ENCODE measurements around the gene CLEC9A. TPM values are rescaled to one million over a fixed set of nuclear protein-coding genes. Genes with fewer than 3 reads are reported as not detected.

Gene CLEC9A
- total RNA-seq, 2 donors from 2014 or later, result 0.18 TPM; not detected in 1

DNA sequence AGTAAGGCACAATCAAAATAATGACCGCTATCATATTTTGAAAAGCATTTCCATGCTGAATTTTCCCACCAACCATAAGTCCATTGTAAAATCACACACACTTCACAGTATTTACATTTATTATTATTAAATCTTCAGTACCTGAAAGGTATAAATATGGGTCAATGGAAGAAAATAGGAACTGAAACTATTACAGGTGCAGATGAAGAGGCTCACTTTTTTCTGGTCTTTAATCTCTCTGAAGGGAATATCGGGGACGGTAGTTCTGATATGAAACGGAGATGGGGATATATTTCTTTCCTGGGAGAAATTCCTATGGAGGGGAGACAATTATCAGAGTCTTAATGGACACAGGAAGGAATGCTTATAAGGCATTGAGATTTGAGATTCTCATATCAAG, 39.9 kb downstream of the CLEC9A start:
- Mint-ChIP-seq H3K4me3 (no peak overlapping the region), H3K36me3 (ENCODE audit: low read depth) (no peaks in the 10 kb centered on the region), H3K4me1 (no peaks in the 10 kb centered on the region), H3K27ac (no peak overlapping the region), H3K27me3 (peaks cover 66% of the 10 kb centered on the region)
- DNase-seq (no peak), ATAC-seq (no peak)
- no peaks in the 10 kb centered on the region for H3K9me3 ChIP-seq (ENCODE audit: control insufficient read depth, low read length, poor library complexity, severe bottlenecking)

GRCh38 chr12:10072131-10072530, 41.6 kb downstream of the CLEC9A start:
- H3K27ac Mint-ChIP-seq, result no peak overlapping the region
- H3K4me1 Mint-ChIP-seq, result no peaks in the 10 kb centered on the region
- no peak for DNase-seq
- ATAC-seq, result no peak
- H3K9me3 ChIP-seq (ENCODE audit: control insufficient read depth, low read length, poor library complexity, severe bottlenecking), result no peaks in the 10 kb centered on the region
- peaks cover 59% of the 10 kb centered on the region for H3K27me3 Mint-ChIP-seq
- no peaks in the 10 kb centered on the region for H3K36me3 Mint-ChIP-seq (ENCODE audit: low read depth)
- H3K4me3 Mint-ChIP-seq, result no peak overlapping the region

DNA sequence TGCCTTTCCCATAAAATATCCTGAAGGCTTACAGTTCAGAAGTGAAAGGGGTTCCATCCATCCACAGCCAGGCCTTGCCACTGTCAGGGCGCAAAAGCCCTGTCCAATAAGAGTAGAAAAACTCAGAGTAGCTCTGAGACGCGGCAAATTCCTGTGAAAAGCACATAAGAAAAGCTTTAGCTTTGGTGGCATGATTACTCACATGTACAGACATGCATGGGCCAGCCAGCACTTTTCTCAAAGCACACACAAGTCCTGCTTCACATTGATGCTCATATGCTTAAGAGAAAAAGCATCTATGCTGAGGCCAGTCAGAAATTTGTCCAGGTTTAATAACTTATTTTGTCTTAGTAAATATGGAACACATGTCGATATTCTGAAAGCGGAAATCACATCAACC, 42.8 kb downstream of the CLEC9A start:
- Mint-ChIP-seq H3K4me1 (no peaks in the 10 kb centered on the region), H3K27me3 (peaks cover 58% of the 10 kb centered on the region), H3K27ac (no peak overlapping the region), H3K36me3 (ENCODE audit: low read depth) (no peaks in the 10 kb centered on the region), H3K4me3 (no peak overlapping the region)
- DNase-seq (no peak), ATAC-seq (no peak)
- H3K9me3 ChIP-seq (ENCODE audit: control insufficient read depth, low read length, poor library complexity, severe bottlenecking), result no peaks in the 10 kb centered on the region

- Mint-ChIP-seq H3K36me3 (ENCODE audit: low read depth) (no peaks in the 10 kb centered on the region), H3K27me3 (peaks cover 45% of the 10 kb centered on the region), H3K4me3 (no peak overlapping the region), H3K4me1 (no peaks in the 10 kb centered on the region), H3K27ac (no peak overlapping the region)
- ATAC-seq (no peak), DNase-seq (no peak)
- H3K9me3 ChIP-seq (ENCODE audit: control insufficient read depth, low read length, poor library complexity, severe bottlenecking), result no peaks in the 10 kb centered on the region
Measured at GRCh38 chr12:10075451-10075850, 45.0 kb downstream of the CLEC9A start.

DNA sequence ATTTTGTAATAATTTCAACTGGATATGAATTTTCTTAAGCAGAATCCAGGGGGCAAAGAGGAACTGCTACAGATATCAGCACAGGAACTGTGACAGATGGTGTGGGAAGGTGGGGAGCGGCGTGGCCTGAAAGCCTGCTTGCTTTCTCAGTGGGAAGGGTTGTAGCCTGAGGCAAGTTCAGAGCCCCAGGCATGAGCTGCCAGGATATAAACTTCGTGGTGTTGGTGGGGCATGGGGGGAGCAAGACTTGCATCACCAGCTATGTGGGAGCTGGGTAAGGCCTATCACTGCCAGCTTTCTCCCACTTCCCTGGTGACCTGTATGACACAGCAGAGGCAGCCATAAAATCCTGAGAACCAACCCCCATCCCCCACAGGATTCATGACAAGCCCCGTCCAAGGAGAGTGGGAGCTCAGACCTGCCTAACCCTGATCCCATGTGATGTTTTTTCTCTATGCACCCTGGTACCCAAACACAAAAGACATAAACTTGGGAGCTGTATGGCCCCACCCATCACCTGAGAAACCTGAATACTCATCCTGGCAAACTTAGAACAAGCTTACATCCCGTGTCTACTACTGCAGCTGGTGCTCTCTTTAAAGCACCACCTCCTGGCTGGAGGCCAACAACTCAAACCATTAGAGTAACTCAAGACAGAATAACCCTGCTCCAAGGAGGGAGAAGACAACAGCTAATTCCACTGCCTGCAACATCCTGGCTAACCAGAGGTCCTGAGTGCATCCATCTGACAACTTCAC, 51.8 kb downstream of the CLEC9A start:
- no peaks in the 10 kb centered on the region for H3K4me1 Mint-ChIP-seq
- no peak overlapping the region for H3K27ac Mint-ChIP-seq
- no peak overlapping the region for H3K4me3 Mint-ChIP-seq
- DNase-seq, result no peak
- H3K27me3 Mint-ChIP-seq, result peaks cover 29% of the 10 kb centered on the region
- H3K36me3 Mint-ChIP-seq (ENCODE audit: low read depth), result peaks cover 4% of the 10 kb centered on the region
- no peaks in the 10 kb centered on the region for H3K9me3 ChIP-seq (ENCODE audit: control insufficient read depth, low read length, poor library complexity, severe bottlenecking)
- no peak for ATAC-seq

- Mint-ChIP-seq H3K27me3 (peaks cover 16% of the 10 kb centered on the region), H3K4me1 (peaks cover under 1% of the 10 kb centered on the region), H3K4me3 (no peak overlapping the region), H3K27ac (no peak overlapping the region), H3K36me3 (ENCODE audit: low read depth) (peaks cover 4% of the 10 kb centered on the region)
- DNase-seq (no peak), ATAC-seq (no peak)
- H3K9me3 ChIP-seq (ENCODE audit: control insufficient read depth, low read length, poor library complexity, severe bottlenecking), result no peaks in the 10 kb centered on the region
Measured at GRCh38 chr12:10084733-10085132, 54.3 kb downstream of the CLEC9A start.

DNA sequence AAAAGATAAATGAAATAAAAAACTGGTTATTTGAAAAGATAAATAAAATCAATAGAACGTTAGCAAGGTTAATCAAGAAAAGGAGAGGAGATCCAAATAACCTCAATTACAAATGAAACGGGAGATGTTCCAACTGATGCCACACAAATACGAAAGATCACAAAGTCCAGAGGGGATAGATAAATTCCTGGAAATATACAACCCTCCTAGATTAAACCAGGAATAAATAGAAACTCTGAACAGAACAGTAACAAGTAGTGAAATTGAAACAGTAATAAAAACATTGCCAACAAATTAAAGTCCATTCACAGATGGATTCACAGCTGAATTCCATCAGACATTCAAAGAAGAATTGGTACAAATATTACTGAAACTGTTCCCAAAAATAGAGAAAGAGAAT, 55.9 kb downstream of the CLEC9A start:
- Mint-ChIP-seq H3K4me3 (no peak overlapping the region), H3K36me3 (ENCODE audit: low read depth) (peaks cover 4% of the 10 kb centered on the region), H3K27me3 (peaks cover 27% of the 10 kb centered on the region), H3K4me1 (peaks cover 6% of the 10 kb centered on the region), H3K27ac (no peak overlapping the region)
- ATAC-seq (no peak), DNase-seq (no peak)
- H3K9me3 ChIP-seq (ENCODE audit: control insufficient read depth, low read length, poor library complexity, severe bottlenecking), result no peaks in the 10 kb centered on the region

DNA sequence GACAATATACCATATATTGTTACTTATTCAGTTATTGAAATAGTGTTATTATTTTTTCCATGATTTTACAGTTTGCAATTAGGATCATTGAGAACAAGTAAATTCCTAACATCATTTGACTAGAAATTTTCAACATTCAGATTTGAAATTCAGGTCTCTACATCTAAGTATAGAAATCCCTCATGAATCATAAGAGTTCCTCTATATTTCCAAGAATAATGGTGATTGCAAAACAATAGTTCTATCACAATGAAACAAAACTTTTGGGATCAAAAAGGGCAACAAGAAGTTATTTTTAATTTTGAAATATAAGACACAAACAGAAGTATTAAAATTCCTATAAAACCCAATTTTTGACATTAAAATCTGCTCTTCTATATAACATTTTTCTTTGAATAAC, 57.5 kb downstream of the CLEC9A start:
- Mint-ChIP-seq H3K27ac (no peak overlapping the region), H3K4me3 (no peak overlapping the region), H3K36me3 (ENCODE audit: low read depth) (peaks cover 4% of the 10 kb centered on the region), H3K4me1 (peaks cover 6% of the 10 kb centered on the region), H3K27me3 (peaks cover 25% of the 10 kb centered on the region)
- DNase-seq, result no peak
- no peak for ATAC-seq
- H3K9me3 ChIP-seq (ENCODE audit: control insufficient read depth, low read length, poor library complexity, severe bottlenecking), result no peaks in the 10 kb centered on the region

DNA sequence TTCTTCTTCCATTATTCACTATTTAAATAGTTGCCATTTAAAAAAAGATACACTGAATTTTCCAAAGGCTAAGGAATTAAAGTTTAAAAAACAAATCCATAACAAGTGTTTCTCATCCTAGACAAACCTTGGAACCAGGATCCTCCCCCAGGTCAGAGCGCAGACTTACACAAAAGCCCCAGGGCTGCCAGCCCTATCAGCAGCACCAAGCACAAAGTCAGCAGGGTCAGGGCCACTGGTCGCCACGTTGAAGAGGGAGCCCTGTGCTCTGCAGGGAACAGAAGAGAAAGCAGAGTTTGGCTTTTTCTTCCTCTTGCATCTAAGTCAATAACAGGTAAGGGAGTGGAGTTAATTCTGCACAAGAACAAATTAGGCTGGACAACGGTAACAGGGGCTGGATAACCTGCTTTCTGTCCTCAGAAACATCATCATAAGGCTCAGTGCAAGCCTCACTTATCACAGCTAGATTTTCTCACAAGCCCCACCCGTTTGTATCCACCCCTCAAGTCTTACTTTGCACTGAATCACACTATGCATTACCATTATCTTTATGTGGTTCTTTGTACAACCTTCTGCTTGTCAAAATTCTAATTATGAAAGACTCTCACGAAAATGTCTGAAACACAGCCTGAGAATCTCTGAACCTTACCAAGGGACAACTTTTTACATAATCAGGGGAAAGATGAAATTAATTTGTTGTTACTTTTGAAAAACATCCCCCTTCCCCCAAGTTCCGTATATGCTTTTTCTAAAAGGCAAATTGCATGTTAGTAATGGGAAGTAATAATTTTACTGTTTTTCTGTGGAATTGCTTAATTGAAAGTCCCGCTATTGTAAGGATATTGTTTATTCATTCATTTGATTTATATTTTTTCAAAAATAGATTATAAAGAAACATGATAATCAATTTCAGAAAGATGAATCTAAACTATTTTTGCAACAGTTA, 58.7 kb downstream of the CLEC9A start:
- no peak overlapping the region for H3K27ac Mint-ChIP-seq
- DNase-seq (no peak), ATAC-seq (no peak)
- H3K36me3 Mint-ChIP-seq (ENCODE audit: low read depth), result peaks cover 2% of the 10 kb centered on the region
- no peaks in the 10 kb centered on the region for H3K9me3 ChIP-seq (ENCODE audit: control insufficient read depth, low read length, poor library complexity, severe bottlenecking)
- H3K27me3 Mint-ChIP-seq, result peaks cover 30% of the 10 kb centered on the region
- H3K4me3 Mint-ChIP-seq, result no peak overlapping the region
- peaks cover 6% of the 10 kb centered on the region for H3K4me1 Mint-ChIP-seq

GRCh38 chr12:10094646-10095395, 64.3 kb downstream of the CLEC9A start:
- Mint-ChIP-seq H3K27ac (no peak overlapping the region), H3K27me3 (peaks cover 25% of the 10 kb centered on the region), H3K4me1 (peaks cover 5% of the 10 kb centered on the region), H3K4me3 (no peak overlapping the region), H3K36me3 (ENCODE audit: low read depth) (no peaks in the 10 kb centered on the region)
- no peaks in the 10 kb centered on the region for H3K9me3 ChIP-seq (ENCODE audit: control insufficient read depth, low read length, poor library complexity, severe bottlenecking)
- DNase-seq, result no peak
- no peak for ATAC-seq

DNA sequence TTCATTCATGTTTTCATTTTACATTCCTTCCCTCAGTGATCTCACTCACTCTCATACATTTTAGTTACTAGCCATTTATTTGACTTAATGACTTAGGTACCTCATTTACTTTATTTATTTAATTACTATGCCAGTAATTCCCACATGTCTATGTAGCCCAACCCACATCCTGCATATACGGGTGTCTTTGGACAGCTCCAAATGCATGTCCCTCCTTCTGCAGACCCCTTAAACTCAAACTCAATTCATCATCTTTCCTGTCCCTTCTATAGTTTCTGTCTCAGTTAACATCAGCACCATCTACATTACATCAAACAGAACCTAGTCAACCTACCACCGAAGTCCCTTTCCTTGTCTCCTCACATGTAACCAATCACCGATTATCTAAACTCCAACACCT, 65.5 kb downstream of the CLEC9A start:
- DNase-seq, result no peak
- H3K4me1 Mint-ChIP-seq, result peaks cover under 1% of the 10 kb centered on the region
- no peaks in the 10 kb centered on the region for H3K36me3 Mint-ChIP-seq (ENCODE audit: low read depth)
- no peak overlapping the region for H3K27ac Mint-ChIP-seq
- H3K4me3 Mint-ChIP-seq, result no peak overlapping the region
- peaks cover 14% of the 10 kb centered on the region for H3K27me3 Mint-ChIP-seq
- H3K9me3 ChIP-seq (ENCODE audit: control insufficient read depth, low read length, poor library complexity, severe bottlenecking), result no peaks in the 10 kb centered on the region
- ATAC-seq, result no peak

GRCh38 chr12:10097521-10097920, 67.0 kb downstream of the CLEC9A start:
- H3K4me1 Mint-ChIP-seq, result no peaks in the 10 kb centered on the region
- no peak overlapping the region for H3K4me3 Mint-ChIP-seq
- no peak for DNase-seq
- H3K9me3 ChIP-seq (ENCODE audit: control insufficient read depth, low read length, poor library complexity, severe bottlenecking), result no peaks in the 10 kb centered on the region
- no peak for ATAC-seq
- H3K27ac Mint-ChIP-seq, result no peak overlapping the region
- H3K36me3 Mint-ChIP-seq (ENCODE audit: low read depth), result no peaks in the 10 kb centered on the region
- peaks cover 16% of the 10 kb centered on the region for H3K27me3 Mint-ChIP-seq

DNA sequence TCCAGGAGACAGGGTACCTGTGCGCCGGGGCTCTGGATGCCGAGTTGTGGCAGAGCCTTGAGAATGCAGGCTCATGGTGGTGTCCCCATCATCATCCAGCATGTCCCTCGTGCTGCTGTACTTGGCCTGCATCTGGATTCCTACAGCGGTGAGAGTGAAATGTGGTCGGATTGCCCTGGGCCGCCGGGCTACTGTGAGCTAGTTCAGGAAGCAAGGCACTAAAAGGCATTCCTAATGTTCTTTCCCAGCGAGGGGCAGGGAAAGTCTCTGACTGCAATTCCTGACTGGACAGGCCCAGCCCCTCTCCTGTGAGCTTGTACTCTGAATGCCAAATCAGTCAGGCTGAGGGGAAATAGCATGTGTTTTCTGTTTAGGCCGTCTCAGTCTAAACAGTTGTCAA, 68.3 kb downstream of the CLEC9A start, which contains the start of gene CLEC1A:
TSS of gene CLEC1A (minus strand) at position 195 of the 400 bp plus-strand sequence. CDS start at position 132, 63 bp downstream.
- H3K4me3 Mint-ChIP-seq, result no peak within 1 kb of the TSS
- H3K27me3 Mint-ChIP-seq, result peaks cover 8% of the 10 kb centered on the region
- H3K36me3 Mint-ChIP-seq (ENCODE audit: low read depth), result no peaks in the 10 kb centered on the region
- H3K4me1 Mint-ChIP-seq, result no peaks in the 10 kb centered on the region
- no peak within 1 kb of the TSS for H3K27ac Mint-ChIP-seq
- ATAC-seq (no peak), DNase-seq (no peak)
- no peaks in the 10 kb centered on the region for H3K9me3 ChIP-seq (ENCODE audit: control insufficient read depth, low read length, poor library complexity, severe bottlenecking)
